NCI-H1092 treated with DMSO at 0.1 percent for 48 hours (cell line): Measurements from ENCODE around the gene DLGAP1.
"Not testable (repeated sequence)": the region's sequence is repeated elsewhere in the genome, so short reads cannot be mapped to it uniquely, and the experiment has no call there.

ENCODE experiments used
- DNase-seq: peaks from one replicate; lab custom pipeline; 2025; lab: John Stamatoyannopoulos, UW

DLGAP1 gene

GRCh38 chr18:4455113-4455811 lies at the start of gene DLGAP1:
TSS of gene DLGAP1 (minus strand) at chr18:4455307.
- peak; percentile 11 for DNase-seq

DNA sequence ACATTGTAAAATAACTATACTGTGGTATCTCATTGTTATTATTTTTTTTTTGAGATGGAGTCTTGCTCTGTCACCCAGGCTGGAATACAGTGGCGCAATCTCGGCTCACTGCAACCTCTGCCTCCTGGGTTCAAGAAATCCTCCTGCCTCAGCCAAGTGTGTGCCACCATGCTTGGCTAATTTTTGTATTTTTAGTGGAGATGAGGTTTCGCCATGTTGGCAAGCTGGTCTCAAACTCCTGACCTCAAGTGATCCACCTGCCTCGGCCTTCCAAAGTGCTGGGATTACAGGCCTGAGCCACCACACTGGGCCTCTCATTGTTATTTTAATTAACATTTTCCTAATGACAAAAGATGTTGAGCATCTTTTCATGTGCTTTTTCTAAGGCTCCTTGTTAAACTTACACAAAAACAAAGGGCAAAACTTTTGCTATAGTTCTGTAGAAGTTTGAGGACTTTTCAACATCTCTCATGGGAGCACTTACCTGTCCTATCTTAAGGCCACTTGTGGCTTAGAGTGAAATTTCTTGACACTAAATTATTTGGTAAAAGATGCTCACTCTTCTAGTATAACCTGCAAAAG lies 39.7 kb upstream of the DLGAP1 start:
- not testable (repeated sequence) for DNase-seq

DNA sequence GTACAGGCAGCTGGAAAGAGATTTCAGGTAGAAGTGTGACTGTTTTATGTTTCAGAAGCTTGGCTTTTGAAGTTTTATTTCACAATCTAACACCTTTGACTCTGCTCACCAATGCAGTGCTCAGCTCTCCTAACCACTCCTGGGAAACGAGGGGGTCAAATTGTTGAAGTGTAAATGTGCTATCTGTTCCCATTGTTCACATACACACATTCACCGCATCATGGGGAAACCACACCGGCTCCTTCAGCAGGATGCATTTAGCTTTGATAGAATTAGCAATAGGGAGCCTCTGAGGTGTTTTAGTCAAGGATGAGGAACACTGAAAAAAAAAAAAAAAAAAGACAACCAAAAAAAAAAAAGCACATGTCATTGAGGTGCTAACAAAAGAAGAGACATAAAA lies 13.4 kb upstream of the DLGAP1 start:
- DNase-seq, result no peak

GRCh38 chr18:4454537-4455112 lies 482 bp downstream of the DLGAP1 start:
- DNase-seq, result no peak

DNA sequence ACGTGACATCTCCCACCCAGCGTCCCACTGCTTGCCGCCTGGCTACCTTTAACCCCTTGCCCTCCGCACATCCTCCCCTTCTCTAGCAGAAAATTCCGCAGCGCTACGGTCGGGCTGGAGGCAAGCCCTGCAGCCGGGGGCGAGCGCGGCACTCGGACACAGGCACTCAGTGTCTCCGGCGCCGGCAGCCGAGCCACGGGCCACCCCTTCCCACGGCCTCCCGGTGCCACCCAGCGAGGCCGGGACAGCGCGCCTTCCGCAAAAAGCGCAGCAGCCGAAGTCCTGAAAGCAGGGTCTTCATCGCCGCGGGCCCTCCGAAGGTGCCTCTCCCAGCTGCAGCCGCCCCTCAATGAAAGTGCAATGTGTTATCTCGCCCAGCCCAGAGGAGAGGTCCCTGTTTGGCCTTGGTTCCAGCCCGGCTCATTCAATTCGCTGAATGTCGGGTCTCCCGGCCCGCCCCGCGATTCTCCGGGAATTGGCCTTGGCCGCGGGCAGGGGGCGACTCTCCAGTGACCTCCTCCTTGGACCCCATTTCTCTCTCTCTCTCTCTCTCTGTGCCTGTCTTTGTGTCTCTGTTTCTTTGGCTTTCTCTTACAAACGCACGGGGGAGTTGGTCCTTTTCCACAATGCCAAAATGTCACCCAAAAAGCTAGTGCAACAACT lies 1.1 kb downstream of the DLGAP1 start:
- DNase-seq, result no peak

DNA sequence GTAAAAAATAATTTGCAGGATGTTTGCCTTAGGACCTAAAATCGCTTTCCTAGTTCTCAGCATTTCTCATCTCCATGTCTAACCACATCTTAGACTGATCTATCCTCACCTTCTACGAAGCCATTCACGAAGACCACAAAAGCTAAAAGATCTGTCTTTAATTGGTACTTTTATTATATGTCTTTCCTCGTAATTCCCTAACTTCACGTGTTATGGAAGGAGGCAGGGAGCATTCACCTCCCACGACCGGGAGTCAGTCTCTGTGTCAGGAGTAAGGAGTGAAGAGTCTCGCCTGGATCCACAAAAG lies 1.6 kb downstream of the DLGAP1 start:
- DNase-seq, result no peak

GRCh38 chr18:4450065-4450658 lies 4.9 kb downstream of the DLGAP1 start:
- DNase-seq, result no peak

DNA sequence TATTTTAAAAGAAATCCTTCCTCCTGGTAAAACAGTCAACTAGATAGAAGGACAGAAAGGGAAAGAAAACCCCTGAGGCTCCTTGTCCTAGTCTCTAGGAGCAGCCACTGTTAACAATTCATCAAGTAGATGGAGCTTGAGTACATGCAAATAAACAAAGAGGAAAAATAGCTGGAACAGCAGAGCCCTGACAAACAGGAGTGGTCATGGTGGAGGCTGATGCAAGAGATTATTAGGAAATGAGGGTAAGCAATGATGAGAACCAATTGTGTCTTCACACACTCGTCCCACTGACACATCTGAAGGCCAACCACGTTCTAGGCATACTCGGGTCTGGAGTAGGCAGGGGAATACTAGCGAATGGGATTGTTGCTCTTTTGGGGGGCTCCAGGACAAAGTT lies 9.2 kb downstream of the DLGAP1 start:
- no peak for DNase-seq

- DNase-seq, result no peak
Measured at GRCh38 chr18:4444306-4444705, 10.8 kb downstream of the DLGAP1 start.

- no peak for DNase-seq
Measured at GRCh38 chr18:4441098-4441497, 14.0 kb downstream of the DLGAP1 start.

DNA sequence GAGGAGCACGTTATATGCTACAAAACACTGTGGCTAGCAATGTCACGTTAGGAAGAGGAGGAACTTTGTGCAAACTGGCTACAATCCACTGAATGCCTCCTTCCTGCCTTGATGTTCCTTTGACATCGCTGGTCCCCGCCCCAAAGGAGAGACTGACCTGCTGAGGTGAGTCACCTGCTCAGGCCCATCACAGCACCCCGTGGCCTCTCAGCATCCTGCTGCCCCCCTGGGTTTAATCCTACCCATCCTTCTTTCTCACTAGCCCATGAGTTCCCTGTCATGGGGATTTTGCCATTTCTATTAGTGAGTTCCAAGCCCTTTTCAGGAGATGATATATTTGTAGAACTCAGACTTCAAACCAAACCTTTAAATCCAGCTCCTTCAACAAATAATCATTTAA lies 16.2 kb downstream of the DLGAP1 start:
- DNase-seq, result no peak

DNA sequence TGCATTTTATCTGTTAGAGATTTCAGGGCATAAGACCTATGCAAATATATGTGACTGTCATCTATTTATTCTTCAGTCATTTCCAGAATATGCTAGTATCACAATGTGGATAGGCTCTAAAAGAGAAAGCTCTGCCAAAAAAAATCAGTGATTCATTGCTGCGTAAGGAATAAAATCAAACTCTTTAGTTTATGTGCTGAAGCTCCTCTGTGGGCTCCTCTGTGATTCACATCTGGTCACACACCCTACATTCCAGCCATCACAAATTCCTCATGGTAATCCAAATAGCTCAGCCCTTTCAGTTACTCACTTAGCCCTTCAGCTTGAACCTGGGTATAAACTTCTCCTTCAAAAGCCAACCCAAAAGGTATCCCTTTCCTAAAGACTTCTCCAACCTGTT lies 21.4 kb downstream of the DLGAP1 start:
- DNase-seq, result no peak

DNA sequence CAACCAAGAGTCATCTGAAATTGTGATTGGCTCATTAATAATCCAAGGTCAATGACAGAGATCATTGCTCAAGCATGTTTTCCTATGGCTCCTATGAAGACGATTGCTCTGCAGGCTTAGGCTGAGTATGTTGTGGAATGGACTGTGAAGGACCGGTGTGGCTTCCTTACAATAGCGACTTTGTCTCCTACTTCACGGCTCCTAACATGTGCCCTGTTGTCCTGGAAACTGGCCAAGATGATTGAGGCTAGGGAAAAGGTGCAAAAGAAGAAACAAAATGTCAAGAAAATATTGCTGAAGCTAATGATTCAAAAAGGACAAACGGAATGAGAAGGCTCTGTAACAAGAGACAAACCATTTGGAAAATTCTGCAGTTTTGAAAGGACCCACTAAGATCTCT lies 24.3 kb downstream of the DLGAP1 start:
- no peak for DNase-seq

GRCh38 chr18:4417714-4418113 lies 37.4 kb downstream of the DLGAP1 start:
- DNase-seq, result no peak

GRCh38 chr18:4416976-4417375 lies 38.1 kb downstream of the DLGAP1 start:
- DNase-seq, result no peak

DNA sequence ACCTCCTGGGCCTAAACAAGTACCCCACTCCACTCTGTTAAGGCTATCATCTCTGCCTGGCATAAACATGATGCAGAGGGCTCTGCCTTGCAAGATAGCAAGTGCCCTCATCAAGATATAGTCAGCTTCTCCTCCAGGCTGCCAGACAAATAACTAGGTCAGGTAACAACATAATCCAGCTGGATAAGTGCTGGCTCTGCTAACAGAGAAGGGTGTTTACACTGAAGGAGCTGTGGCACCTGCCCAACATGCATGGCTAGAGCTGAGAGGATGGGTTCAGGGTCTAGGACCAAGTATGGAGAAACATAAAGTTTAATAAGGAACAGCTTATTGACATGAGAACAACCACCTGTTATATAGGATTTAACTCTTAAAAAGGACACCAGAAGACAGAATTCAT lies 42.8 kb downstream of the DLGAP1 start:
- DNase-seq, result no peak

DNA sequence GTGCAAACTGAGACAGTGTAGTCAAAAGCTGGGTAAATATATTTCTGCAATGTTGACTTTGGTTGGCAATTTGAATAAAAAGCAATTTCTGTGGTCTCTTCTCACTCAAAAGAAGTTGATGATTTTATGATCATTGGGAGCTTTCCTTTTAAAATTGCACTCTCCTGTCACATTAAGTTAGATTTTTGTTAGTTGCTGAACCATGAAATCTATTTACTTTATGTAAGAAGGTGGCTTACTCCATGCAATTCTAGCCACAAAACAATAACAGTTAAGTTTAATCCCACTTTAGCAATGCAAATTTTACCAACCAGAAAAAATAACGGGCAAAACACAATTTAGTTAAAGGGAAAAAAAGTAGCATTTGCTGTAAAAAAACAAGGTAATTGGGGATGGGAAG lies 48.3 kb downstream of the DLGAP1 start:
- DNase-seq, result no peak

- no peak for DNase-seq
Measured at GRCh38 chr18:4405965-4406364, 49.1 kb downstream of the DLGAP1 start.

- DNase-seq, result no peak
Measured at GRCh38 chr18:4403836-4404235, 51.3 kb downstream of the DLGAP1 start.

GRCh38 chr18:4400911-4401310 lies 54.2 kb downstream of the DLGAP1 start:
- DNase-seq, result no peak

GRCh38 chr18:4399929-4400328 lies 55.2 kb downstream of the DLGAP1 start:
- no peak for DNase-seq

GRCh38 chr18:4394700-4395099 lies 60.4 kb downstream of the DLGAP1 start:
- DNase-seq, result no peak

- no peak for DNase-seq
Measured at GRCh38 chr18:4391859-4392258, 63.2 kb downstream of the DLGAP1 start.
